Tibial artery (tissue), 4 donors: ENCODE measurements around the gene PRDM5.

Source experiments
- DNase-seq, 2 donors: peaks; one replicate each; pipeline ENCODE4 v3.0.0-alpha.2; 2019
- H3K27ac ChIP-seq, 2 donors: fragments of 200-600 bp; sonication (generic) in 1 of 2; 1 replicate in 1 of 2; 2 replicates in 1 of 2; pipeline ENCODE4 v1.5.1; 2018 to 2019; ENCODE audit warnings: mild to moderate bottlenecking in 1 of 2
- H3K27me3 ChIP-seq, 2 donors: fragments of 200-600 bp; sonication (generic) in 1 of 2; one replicate each; pipeline versions ENCODE4 v1.5.1 to v1.6.0; 2016 to 2019
- H3K36me3 ChIP-seq, 3 donors: fragments of 200-600 bp; sonication (generic) in 2 of 3; one replicate each; pipeline ENCODE4 v1.5.1; 2016 to 2019; ENCODE audit warnings: mild to moderate bottlenecking in 2 of 3
- H3K4me1 ChIP-seq, 4 donors: fragments of 200-600 bp; sonication (generic) in 2 of 4; 1 replicate in 3 of 4; 2 replicates in 1 of 4; pipeline ENCODE4 v1.5.1; 2016 to 2019
- H3K4me3 ChIP-seq, 2 donors: fragments of 200-600 bp; sonication (generic) in 1 of 2; 1 replicate in 1 of 2; 2 replicates in 1 of 2; pipeline ENCODE4 v1.5.1; 2018 to 2019; ENCODE audit warnings: mild to moderate bottlenecking in 2 of 2
- H3K9me3 ChIP-seq, 3 donors: fragments of 200-600 bp; sonication (generic) in 1 of 3; one replicate each; pipeline ENCODE4 v1.5.1; 2016 to 2019
- CTCF ChIP-seq, 2 experiments: fragments of 200-600 bp in 1 of 2; fragments of 450-650 bp in 1 of 2; IDR thresholded peaks; one replicate each; pipeline ENCODE4 v1.5.1; 2017 to 2019; ENCODE audit warnings: antibody characterized with exemption in 2 of 2, mild to moderate bottlenecking in 1 of 2, moderate library complexity in 1 of 2
- intact Hi-C: fragments of 100-400 bp; cut with DNase I; formaldehyde crosslinking; loops from one replicate; pipeline ENCODE4 v1.15.0; 2023; ENCODE audit warnings: low total_unique reads

PRDM5 gene

GRCh38 chr4:120771907-120772306 lies 150.6 kb downstream of the PRDM5 start:
- Histone ChIP-seq H3K36me3 (no peaks in the 10 kb centered on the region), H3K4me3 (no peak overlapping the region), H3K4me1 (peaks cover 0 to under 1% (median 0%) of the 10 kb centered on the region in 4 donors), H3K27ac (no peak overlapping the region), H3K9me3 (no peaks in the 10 kb centered on the region), H3K27me3 (no peaks in the 10 kb centered on the region)
- DNase-seq = no peak
- intact Hi-C loops = no loop called here
- no peak for TF ChIP-seq CTCF (IDR thresholded peaks at IDR 0.05)

DNA sequence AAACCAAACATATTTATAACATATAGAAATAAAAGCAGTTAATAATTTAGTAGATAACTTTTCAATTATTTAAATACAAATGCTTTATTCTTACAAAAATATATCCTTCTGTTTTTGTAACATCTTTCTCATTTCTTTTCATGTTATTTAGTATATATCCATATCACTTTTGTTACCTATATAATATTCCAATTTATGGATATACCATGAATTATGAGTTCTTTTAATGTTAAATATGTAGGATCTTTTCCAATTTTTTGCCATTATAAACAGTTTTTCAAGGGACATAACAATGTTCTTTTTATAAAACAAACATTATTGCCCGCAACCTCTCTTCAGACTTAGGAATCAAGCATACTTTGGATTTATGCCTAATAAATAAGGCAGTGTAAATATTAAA lies 151.6 kb downstream of the PRDM5 start:
- Histone ChIP-seq H3K4me1 (no peaks in the 10 kb centered on the region), H3K4me3 (no peak overlapping the region), H3K9me3 (no peaks in the 10 kb centered on the region), H3K27ac (no peak overlapping the region), H3K27me3 (no peaks in the 10 kb centered on the region), H3K36me3 (no peaks in the 10 kb centered on the region)
- intact Hi-C loops = no loop called here
- TF ChIP-seq CTCF (IDR thresholded peaks at IDR 0.05) = no peak
- no peak for DNase-seq

DNA sequence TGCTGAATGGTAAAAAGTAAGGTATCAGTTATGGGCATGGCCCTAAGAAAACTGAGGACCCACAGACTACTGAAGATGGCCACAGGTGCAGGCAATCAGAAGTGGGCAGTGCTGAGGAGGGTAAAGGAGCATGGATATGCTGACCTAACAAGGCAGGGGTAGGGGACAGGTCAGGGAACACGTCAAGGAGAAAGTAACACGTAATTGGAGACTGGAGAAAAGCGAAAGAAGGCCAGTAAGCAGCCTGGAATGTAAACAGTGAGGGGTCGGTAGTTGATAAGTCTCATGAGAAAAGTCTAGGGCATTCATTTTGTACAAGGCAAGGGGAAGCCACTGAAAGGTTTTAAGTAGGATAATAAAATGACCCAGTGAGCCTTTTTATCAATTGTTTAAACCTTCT lies 153.3 kb downstream of the PRDM5 start:
- no peak overlapping the region for H3K4me3 ChIP-seq
- no peaks in the 10 kb centered on the region for H3K27me3 ChIP-seq
- no peak for TF ChIP-seq CTCF (IDR thresholded peaks at IDR 0.05)
- no peak overlapping the region for H3K27ac ChIP-seq
- peaks cover 0 to 5% (median 0%) of the 10 kb centered on the region in 4 donors for H3K4me1 ChIP-seq
- DNase-seq = no peak
- H3K36me3 ChIP-seq = no peaks in the 10 kb centered on the region
- H3K9me3 ChIP-seq = no peaks in the 10 kb centered on the region
- intact Hi-C loops = no loop called here

DNA sequence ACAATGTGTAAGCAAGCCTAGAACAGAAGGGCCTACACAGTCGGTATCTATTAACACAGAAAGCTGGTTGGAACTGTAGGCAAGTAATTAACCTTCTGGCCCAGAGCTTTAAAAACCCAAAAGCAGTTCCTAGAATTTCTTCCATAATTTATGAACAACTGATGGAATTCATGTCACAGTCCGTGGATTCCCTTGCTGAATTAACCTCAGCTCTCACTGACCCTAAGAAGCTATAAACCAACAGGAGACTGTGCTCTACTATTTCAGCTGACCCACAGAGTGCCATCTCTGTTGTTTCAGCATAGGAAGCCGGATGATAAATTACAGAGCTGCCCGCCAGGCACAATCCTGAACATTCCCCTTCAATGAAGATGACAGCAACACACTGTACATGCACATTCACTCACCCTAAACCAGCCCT lies 157.3 kb downstream of the PRDM5 start:
- H3K4me1 ChIP-seq = peaks cover 0 to 5% (median 0%) of the 10 kb centered on the region in 4 donors
- TF ChIP-seq CTCF (IDR thresholded peaks at IDR 0.05) = no peak
- H3K27ac ChIP-seq = no peak overlapping the region
- DNase-seq = no peak
- no peak overlapping the region for H3K4me3 ChIP-seq
- intact Hi-C loops = no loop called here
- H3K9me3 ChIP-seq = no peaks in the 10 kb centered on the region
- no peaks in the 10 kb centered on the region for H3K36me3 ChIP-seq
- no peaks in the 10 kb centered on the region for H3K27me3 ChIP-seq

GRCh38 chr4:120763650-120764049 lies 158.9 kb downstream of the PRDM5 start:
- no peak for DNase-seq
- Histone ChIP-seq H3K9me3 (no peaks in the 10 kb centered on the region), H3K27me3 (no peaks in the 10 kb centered on the region), H3K27ac (no peak overlapping the region), H3K36me3 (no peaks in the 10 kb centered on the region), H3K4me3 (no peak overlapping the region), H3K4me1 (peaks cover 0 to 5% (median 0%) of the 10 kb centered on the region in 4 donors)
- intact Hi-C loops = no loop called here
- no peak for TF ChIP-seq CTCF (IDR thresholded peaks at IDR 0.05)

DNA sequence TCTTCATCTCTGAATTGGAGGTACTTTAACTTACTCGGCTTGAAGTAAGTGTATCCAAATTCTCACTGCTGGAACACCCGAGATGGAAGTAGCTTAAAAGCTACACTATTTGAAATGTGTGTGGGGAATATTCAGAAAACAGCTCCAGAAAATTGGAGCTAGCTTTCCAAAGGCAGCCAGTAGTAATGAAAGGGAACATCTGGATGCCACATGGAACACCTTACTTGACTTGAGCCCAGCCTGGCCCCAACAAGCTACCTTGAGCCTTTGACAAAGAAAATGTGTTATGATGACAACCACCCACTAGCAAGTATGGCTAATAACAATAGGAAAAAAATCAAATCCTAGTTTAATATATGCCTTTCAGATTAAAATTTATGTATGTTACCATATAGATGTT lies 161.5 kb downstream of the PRDM5 start:
- DNase-seq = no peak
- Histone ChIP-seq H3K27me3 (no peaks in the 10 kb centered on the region), H3K27ac (no peak overlapping the region), H3K9me3 (no peaks in the 10 kb centered on the region), H3K4me1 (peaks cover 0 to 5% (median 0%) of the 10 kb centered on the region in 4 donors), H3K36me3 (no peaks in the 10 kb centered on the region), H3K4me3 (no peak overlapping the region)
- intact Hi-C loops = no loop called here
- TF ChIP-seq CTCF (IDR thresholded peaks at IDR 0.05) = no peak
